Measurements from ENCODE around the gene OR1C1.
"Not testable (repeated sequence)": the region's sequence is repeated elsewhere in the genome, so short reads cannot be mapped to it uniquely, and the experiment has no call there.

Gene OR1C1

GRCh38 chr1:247760456-247760855 is at the start of gene OR1C1:
Gene OR1C1 (minus strand): TSS chr1:247760556. CDS start chr1:247758406, 2,150 bp downstream.
- DNase-seq: no peak

- no peak for DNase-seq
Observed at GRCh38 chr1:247797518-247797917, 37.2 kb upstream of the OR1C1 start.

- no peak for DNase-seq
Observed at GRCh38 chr1:247769603-247770002, 9.2 kb upstream of the OR1C1 start.

- not testable (repeated sequence) for DNase-seq
Observed at GRCh38 chr1:247754311-247754710, 6.0 kb downstream of the OR1C1 start.

- no peak for DNase-seq
Observed at GRCh38 chr1:247749870-247750269, 10.5 kb downstream of the OR1C1 start.

- DNase-seq: no peak
Observed at GRCh38 chr1:247748041-247748440, 12.3 kb downstream of the OR1C1 start, which contains the start of gene OR14A2. Gene OR14A2 (minus strand): TSS chr1:247748141.

GRCh38 chr1:247747616-247748015 is 12.7 kb downstream of the OR1C1 start:
- no peak for DNase-seq

- no peak for DNase-seq
Observed at GRCh38 chr1:247746391-247746935, 13.9 kb downstream of the OR1C1 start.

GRCh38 chr1:247742215-247742760 is 18.1 kb downstream of the OR1C1 start:
- DNase-seq: not testable (repeated sequence)

- DNase-seq: no peak
Observed at GRCh38 chr1:247741756-247742155, 18.6 kb downstream of the OR1C1 start.

- no peak for DNase-seq
Observed at GRCh38 chr1:247740721-247741120, 19.6 kb downstream of the OR1C1 start.

GRCh38 chr1:247738315-247738714 is 22.0 kb downstream of the OR1C1 start, which contains the start of gene OR14K1:
Gene OR14K1 (plus strand): TSS chr1:247738615. CDS start chr1:247738615, 0 bp downstream.
- DNase-seq: no peak

- DNase-seq: no peak
Observed at GRCh38 chr1:247721222-247721621, 39.1 kb downstream of the OR1C1 start.

- no peak for DNase-seq
Observed at GRCh38 chr1:247716546-247716945, 43.8 kb downstream of the OR1C1 start, which contains the start of gene OR6F1. Gene OR6F1 (minus strand): TSS chr1:247716646. CDS start chr1:247712755, 3,891 bp downstream.

- DNase-seq: no peak
Observed at GRCh38 chr1:247713753-247714152, 46.6 kb downstream of the OR1C1 start.

GRCh38 chr1:247710681-247711080 is 49.7 kb downstream of the OR1C1 start:
- DNase-seq: not testable (repeated sequence)
